ENCODE data around the gene STXBP6. TPM values are rescaled to one million over a fixed set of nuclear protein-coding genes. Genes with fewer than 3 reads are reported as not detected.
A peak's percentile ranks its signal among the peaks of the same experiment; 100 is the strongest.
"Not testable (repeated sequence)": the region's sequence is repeated elsewhere in the genome, so short reads cannot be mapped to it uniquely, and the experiment has no call there.

Gene STXBP6
- total RNA-seq, 1 donor from 2014 or later, result 11.0 TPM

GRCh38 chr14:24806061-24806678 is 243.8 kb downstream of the STXBP6 start:
- no peaks in the 10 kb centered on the region for H3K27me3 Mint-ChIP-seq (ENCODE audit: insufficient read depth, low read depth)
- peak; percentile 97 for TF ChIP-seq CTCF (IDR thresholded peaks at IDR 0.05)
- TF ChIP-seq EZH2phosphoT487 (IDR thresholded peaks at IDR 0.05), result no peak
- no peak for TF ChIP-seq EZH2 (IDR thresholded peaks at IDR 0.05)
- H3K27ac ChIP-seq, result no peak overlapping the region
- no peaks in the 10 kb centered on the region for H4K20me1 ChIP-seq (ENCODE audit: low read depth)
- no peaks in the 10 kb centered on the region for H3K36me3 ChIP-seq
- H3K4me2 ChIP-seq, result no peak overlapping the region
- no peak overlapping the region for H3K9ac ChIP-seq
- no peaks in the 10 kb centered on the region for H3K9me3 ChIP-seq (ENCODE audit: low read depth)
- H3K79me2 ChIP-seq (ENCODE audit: low read depth), result no peaks in the 10 kb centered on the region
- H3K4me1 ChIP-seq, result no peaks in the 10 kb centered on the region
- no peak overlapping the region for H3K4me3 Mint-ChIP-seq
- H3K4me3 ChIP-seq, result no peak overlapping the region
- H3K9me3 Mint-ChIP-seq, result no peaks in the 10 kb centered on the region
- H3F3A ChIP-seq (ENCODE audit: low read depth), result no peaks in the 10 kb centered on the region
- no peaks in the 10 kb centered on the region for H3K27me3 ChIP-seq
- H2AFZ ChIP-seq (replicated peaks), result peak overlapping the region; percentile 2
- no peaks in the 10 kb centered on the region for H3K4me1 Mint-ChIP-seq
- no peaks in the 10 kb centered on the region for H3K36me3 Mint-ChIP-seq
- H3K27ac Mint-ChIP-seq, result no peak overlapping the region
- peak; percentile 82 for DNase-seq (ENCODE audit: low spot score)

GRCh38 chr14:24804552-24805212 is 245.3 kb downstream of the STXBP6 start:
- Mint-ChIP-seq H3K27ac (no peak overlapping the region), H3K36me3 (no peaks in the 10 kb centered on the region), H3K4me3 (no peak overlapping the region), H3K27me3 (ENCODE audit: insufficient read depth, low read depth) (no peaks in the 10 kb centered on the region), H3K9me3 (no peaks in the 10 kb centered on the region), H3K4me1 (no peaks in the 10 kb centered on the region)
- Histone ChIP-seq H3K4me2 (no peak overlapping the region), H3K36me3 (no peaks in the 10 kb centered on the region), H3F3A (ENCODE audit: low read depth) (no peaks in the 10 kb centered on the region), H3K27ac (no peak overlapping the region), H3K27me3 (no peaks in the 10 kb centered on the region), H3K9ac (no peak overlapping the region), H3K4me3 (no peak overlapping the region), H3K4me1 (no peaks in the 10 kb centered on the region), H4K20me1 (ENCODE audit: low read depth) (no peaks in the 10 kb centered on the region), H3K79me2 (ENCODE audit: low read depth) (no peaks in the 10 kb centered on the region), H2AFZ (replicated peaks) (no peak overlapping the region), H3K9me3 (ENCODE audit: low read depth) (no peaks in the 10 kb centered on the region)
- DNase-seq (ENCODE audit: low spot score), result no peak
- TF ChIP-seq EZH2 (IDR thresholded peaks at IDR 0.05) (no peak), EZH2phosphoT487 (IDR thresholded peaks at IDR 0.05) (no peak), CTCF (IDR thresholded peaks at IDR 0.05) (no peak)

GRCh38 chr14:24803933-24804494 is 245.9 kb downstream of the STXBP6 start:
- DNase-seq (ENCODE audit: low spot score), result no peak
- H3K9me3 Mint-ChIP-seq, result no peaks in the 10 kb centered on the region
- Histone ChIP-seq H3K4me1 (no peaks in the 10 kb centered on the region), H3K4me3 (no peak overlapping the region), H4K20me1 (ENCODE audit: low read depth) (no peaks in the 10 kb centered on the region), H3F3A (ENCODE audit: low read depth) (no peaks in the 10 kb centered on the region), H2AFZ (replicated peaks) (no peak overlapping the region), H3K4me2 (no peak overlapping the region), H3K27me3 (no peaks in the 10 kb centered on the region), H3K36me3 (no peaks in the 10 kb centered on the region), H3K27ac (no peak overlapping the region), H3K9me3 (ENCODE audit: low read depth) (no peaks in the 10 kb centered on the region), H3K79me2 (ENCODE audit: low read depth) (no peaks in the 10 kb centered on the region), H3K9ac (no peak overlapping the region)
- H3K27me3 Mint-ChIP-seq (ENCODE audit: insufficient read depth, low read depth), result no peaks in the 10 kb centered on the region
- peak overlapping the region; percentile 84 for H3K27ac Mint-ChIP-seq
- peaks cover 2% of the 10 kb centered on the region for H3K4me1 Mint-ChIP-seq
- TF ChIP-seq EZH2 (IDR thresholded peaks at IDR 0.05), result no peak
- TF ChIP-seq EZH2phosphoT487 (IDR thresholded peaks at IDR 0.05), result no peak
- TF ChIP-seq CTCF (IDR thresholded peaks at IDR 0.05), result no peak
- H3K36me3 Mint-ChIP-seq, result no peaks in the 10 kb centered on the region
- H3K4me3 Mint-ChIP-seq, result no peak overlapping the region

- not testable (repeated sequence) for H3K4me2 ChIP-seq; H3K27me3 ChIP-seq; H3K27me3 Mint-ChIP-seq (ENCODE audit: insufficient read depth, low read depth); H3F3A ChIP-seq (ENCODE audit: low read depth); H3K9me3 Mint-ChIP-seq; H3K79me2 ChIP-seq (ENCODE audit: low read depth); H4K20me1 ChIP-seq (ENCODE audit: low read depth); DNase-seq (ENCODE audit: low spot score); H3K9me3 ChIP-seq (ENCODE audit: low read depth); H3K9ac ChIP-seq; H3K4me3 Mint-ChIP-seq; H3K27ac ChIP-seq; H3K36me3 Mint-ChIP-seq; H3K4me1 ChIP-seq; H3K4me3 ChIP-seq; H3K36me3 ChIP-seq; H3K4me1 Mint-ChIP-seq; H2AFZ ChIP-seq (replicated peaks)
- H3K27ac Mint-ChIP-seq, result peak overlapping the region; percentile 84
Observed at GRCh38 chr14:24803426-24803825, 246.5 kb downstream of the STXBP6 start.

All from neural progenitor cell (in vitro differentiated cells).